Stimulated activated memory B cell treated with anti-CD40 and anti-IgM and Interleukin-4, amounts not matched to agents 10 μg/mL and 1 μg/mL and 100 μg/mL, for 72 hours (primary cell): ENCODE results near the gene PRF1.

Experiments
- ATAC-seq: fragments of 150-1000 bp; cut with Tn5 transposase; 2 replicates; pipeline ENCODE4 v1.10.0; 2021
- H3K27ac Mint-ChIP-seq: one replicate; pipeline ENCODE4 v1.8.0; 2022; ENCODE audit warnings: mild to moderate bottlenecking, mixed read lengths
- H3K27me3 Mint-ChIP-seq: one replicate; pipeline ENCODE4 v1.8.0; 2022; ENCODE audit warnings: mixed read lengths
- H3K36me3 Mint-ChIP-seq: one replicate; pipeline ENCODE4 v1.8.0; 2022; ENCODE audit warnings: mixed read lengths
- H3K4me1 Mint-ChIP-seq: one replicate; pipeline ENCODE4 v1.8.0; 2022; ENCODE audit warnings: mixed read lengths
- H3K4me3 Mint-ChIP-seq: one replicate; pipeline ENCODE4 v1.8.0; 2022; ENCODE audit warnings: mild to moderate bottlenecking, moderate library complexity, mixed read lengths
- H3K9me3 Mint-ChIP-seq: one replicate; pipeline ENCODE4 v1.8.0; 2022; ENCODE audit warnings: mixed read lengths

The PRF1 gene

DNA sequence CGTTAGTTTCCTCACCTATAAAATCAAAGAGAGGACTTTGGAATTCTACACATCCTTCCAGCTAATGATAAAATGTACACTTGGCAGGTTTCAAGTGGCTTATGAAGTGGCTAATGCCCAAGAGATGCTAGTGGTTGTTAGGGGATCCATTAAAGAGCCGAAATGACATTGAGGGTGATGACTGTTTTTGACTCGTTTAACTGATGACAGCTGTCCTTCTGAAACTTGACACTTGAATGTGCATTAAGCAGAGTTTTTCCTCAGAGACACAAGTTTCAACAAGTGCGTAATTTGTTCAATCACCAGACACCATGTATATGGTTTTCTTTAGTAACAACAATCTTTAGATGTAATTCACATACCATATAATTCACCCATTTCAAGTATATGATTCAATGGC, 1.6 kb upstream of the PRF1 start:
- H3K27me3 Mint-ChIP-seq, result no peaks in the 10 kb centered on the region
- no peaks in the 10 kb centered on the region for H3K36me3 Mint-ChIP-seq
- H3K9me3 Mint-ChIP-seq, result peaks cover 3% of the 10 kb centered on the region
- H3K27ac Mint-ChIP-seq, result no peak overlapping the region
- no peak for ATAC-seq
- H3K4me3 Mint-ChIP-seq, result no peak overlapping the region
- peaks cover 7% of the 10 kb centered on the region for H3K4me1 Mint-ChIP-seq

DNA sequence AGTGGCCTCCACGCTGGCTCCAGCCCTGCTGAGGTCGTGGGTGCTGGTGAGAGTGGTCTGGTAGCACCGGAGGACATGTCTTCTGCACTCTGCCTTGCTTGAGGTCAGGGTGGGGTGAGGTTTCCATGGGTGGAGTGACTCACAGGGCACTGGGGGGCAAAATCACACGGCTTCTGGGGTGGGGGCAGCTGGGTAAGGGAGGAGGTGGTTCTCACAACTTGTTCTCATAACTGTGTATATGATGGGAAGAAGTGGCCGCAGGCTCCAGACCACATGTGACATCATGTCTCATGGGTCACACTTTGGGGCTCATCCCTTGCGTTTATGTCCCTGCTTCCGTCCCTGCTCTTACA, 884 bp upstream of the PRF1 start:
- Mint-ChIP-seq H3K4me1 (peaks cover 7% of the 10 kb centered on the region), H3K27me3 (no peaks in the 10 kb centered on the region), H3K9me3 (peaks cover 3% of the 10 kb centered on the region), H3K27ac (no peak overlapping the region), H3K4me3 (no peak overlapping the region), H3K36me3 (no peaks in the 10 kb centered on the region)
- ATAC-seq, result no peak

DNA sequence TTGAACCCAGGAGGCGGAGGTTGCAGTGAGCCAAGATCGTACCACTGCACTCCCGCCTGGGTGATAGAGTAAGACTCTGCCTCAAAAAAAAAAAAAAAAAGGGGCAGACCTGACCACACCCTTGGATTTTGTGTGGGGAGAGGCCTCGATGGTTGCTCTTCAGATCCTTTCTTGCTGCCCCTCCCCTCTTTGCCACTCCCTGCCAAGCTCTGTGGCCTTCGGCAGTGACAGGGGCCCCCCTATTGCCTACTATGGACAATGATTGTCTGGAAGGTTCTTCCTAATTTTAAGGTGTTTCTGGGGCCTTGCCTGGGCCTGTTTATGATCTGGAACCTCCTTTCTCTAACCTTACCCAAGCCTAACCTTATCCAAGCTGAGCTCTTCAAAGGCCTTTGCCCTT, 795 bp downstream of the PRF1 start:
- H3K27me3 Mint-ChIP-seq, result no peaks in the 10 kb centered on the region
- H3K4me1 Mint-ChIP-seq, result peaks cover 7% of the 10 kb centered on the region
- no peak for ATAC-seq
- no peak overlapping the region for H3K27ac Mint-ChIP-seq
- no peaks in the 10 kb centered on the region for H3K9me3 Mint-ChIP-seq
- H3K4me3 Mint-ChIP-seq, result no peak overlapping the region
- H3K36me3 Mint-ChIP-seq, result no peaks in the 10 kb centered on the region

DNA sequence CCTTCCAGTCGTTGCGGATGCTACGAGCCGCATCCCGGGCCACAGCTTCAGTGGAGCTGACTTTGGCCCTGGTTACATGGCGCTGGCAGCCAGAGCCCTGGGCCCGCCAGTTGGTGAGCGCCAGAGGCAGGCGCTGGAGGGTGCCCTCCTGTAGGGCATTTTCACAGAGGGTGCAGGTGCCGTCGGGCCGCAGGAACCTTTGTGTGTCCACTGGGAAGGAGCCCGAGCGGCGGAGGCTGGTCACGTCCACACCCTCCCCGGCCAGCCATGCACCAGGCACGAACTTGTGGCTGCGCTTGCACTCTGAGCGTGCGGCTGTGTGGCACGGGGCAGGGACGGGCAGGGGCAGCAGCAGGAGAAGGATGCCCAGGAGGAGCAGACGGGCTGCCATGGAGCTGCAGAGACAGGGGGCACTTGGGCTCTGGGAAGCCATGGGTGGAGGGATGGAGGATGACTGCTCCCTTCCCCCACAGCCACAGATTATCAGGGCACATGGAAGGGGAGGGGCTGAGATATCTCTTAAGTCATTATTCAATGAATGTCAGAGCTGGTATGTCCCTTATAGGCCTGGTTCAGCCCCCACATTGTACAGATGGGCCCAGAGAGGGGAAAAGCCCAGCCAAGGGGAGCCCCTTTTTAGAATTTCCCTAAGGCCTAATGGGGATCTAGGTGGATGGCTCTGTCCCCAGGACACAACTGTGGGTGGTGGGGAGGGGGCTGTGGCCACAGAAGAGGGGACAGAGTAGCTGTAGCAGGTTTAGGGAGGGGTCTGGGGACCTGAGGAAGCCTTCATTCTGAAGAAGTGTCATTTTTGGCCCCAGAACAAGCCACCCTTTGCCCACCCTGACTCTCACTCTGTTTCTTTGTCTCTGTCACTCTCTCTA, 1.8 kb downstream of the PRF1 start:
- Mint-ChIP-seq H3K36me3 (no peaks in the 10 kb centered on the region), H3K27ac (no peak overlapping the region), H3K9me3 (no peaks in the 10 kb centered on the region), H3K27me3 (peaks cover 2% of the 10 kb centered on the region), H3K4me1 (peaks cover 7% of the 10 kb centered on the region), H3K4me3 (no peak overlapping the region)
- no peak for ATAC-seq

- Mint-ChIP-seq H3K4me1 (peaks cover 10% of the 10 kb centered on the region), H3K4me3 (no peak overlapping the region), H3K9me3 (no peaks in the 10 kb centered on the region), H3K27me3 (peaks cover 11% of the 10 kb centered on the region), H3K36me3 (no peaks in the 10 kb centered on the region), H3K27ac (no peak overlapping the region)
- no peak for ATAC-seq
Measured at GRCh38 chr10:70599791-70600190, 2.8 kb downstream of the PRF1 start.

DNA sequence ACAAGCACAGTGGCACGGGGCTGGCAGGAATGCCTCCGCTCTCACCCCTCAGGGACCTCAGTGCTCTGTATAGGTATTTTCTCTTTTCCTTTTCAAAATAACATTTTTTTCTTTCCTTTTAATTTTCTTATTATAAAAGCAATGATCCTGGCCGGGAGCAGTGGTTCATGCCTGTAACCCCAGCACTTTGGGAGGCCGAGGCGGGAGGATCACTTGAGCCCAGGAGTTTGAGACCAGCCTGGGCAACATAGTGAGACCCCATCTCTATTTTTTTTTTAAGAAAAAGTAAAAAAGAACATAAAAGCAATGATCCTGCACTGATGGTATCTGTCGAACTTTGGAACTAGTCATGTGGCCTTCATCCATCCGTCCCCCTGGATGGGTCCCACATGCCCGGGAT, 3.2 kb downstream of the PRF1 start:
- peaks cover 16% of the 10 kb centered on the region for H3K27me3 Mint-ChIP-seq
- no peak overlapping the region for H3K4me3 Mint-ChIP-seq
- peaks cover 13% of the 10 kb centered on the region for H3K4me1 Mint-ChIP-seq
- no peak overlapping the region for H3K27ac Mint-ChIP-seq
- ATAC-seq, result no peak
- no peaks in the 10 kb centered on the region for H3K36me3 Mint-ChIP-seq
- H3K9me3 Mint-ChIP-seq, result no peaks in the 10 kb centered on the region

- Mint-ChIP-seq H3K36me3 (no peaks in the 10 kb centered on the region), H3K27me3 (peaks cover 21% of the 10 kb centered on the region), H3K9me3 (no peaks in the 10 kb centered on the region), H3K27ac (no peak overlapping the region), H3K4me1 (peaks cover 13% of the 10 kb centered on the region), H3K4me3 (no peak overlapping the region)
- ATAC-seq, result no peak
Measured at GRCh38 chr10:70598857-70599295, 3.7 kb downstream of the PRF1 start.

GRCh38 chr10:70597856-70598815, 4.4 kb downstream of the PRF1 start:
- Mint-ChIP-seq H3K9me3 (no peaks in the 10 kb centered on the region), H3K27ac (no peak overlapping the region), H3K4me1 (peaks cover 13% of the 10 kb centered on the region), H3K36me3 (no peaks in the 10 kb centered on the region), H3K27me3 (peaks cover 28% of the 10 kb centered on the region), H3K4me3 (no peak overlapping the region)
- no peak for ATAC-seq

- no peak for ATAC-seq
- Mint-ChIP-seq H3K27ac (no peak overlapping the region), H3K36me3 (no peaks in the 10 kb centered on the region), H3K9me3 (no peaks in the 10 kb centered on the region), H3K27me3 (peaks cover 38% of the 10 kb centered on the region), H3K4me1 (peaks cover 11% of the 10 kb centered on the region), H3K4me3 (no peak overlapping the region)
Measured at GRCh38 chr10:70596860-70597809, 5.4 kb downstream of the PRF1 start.

DNA sequence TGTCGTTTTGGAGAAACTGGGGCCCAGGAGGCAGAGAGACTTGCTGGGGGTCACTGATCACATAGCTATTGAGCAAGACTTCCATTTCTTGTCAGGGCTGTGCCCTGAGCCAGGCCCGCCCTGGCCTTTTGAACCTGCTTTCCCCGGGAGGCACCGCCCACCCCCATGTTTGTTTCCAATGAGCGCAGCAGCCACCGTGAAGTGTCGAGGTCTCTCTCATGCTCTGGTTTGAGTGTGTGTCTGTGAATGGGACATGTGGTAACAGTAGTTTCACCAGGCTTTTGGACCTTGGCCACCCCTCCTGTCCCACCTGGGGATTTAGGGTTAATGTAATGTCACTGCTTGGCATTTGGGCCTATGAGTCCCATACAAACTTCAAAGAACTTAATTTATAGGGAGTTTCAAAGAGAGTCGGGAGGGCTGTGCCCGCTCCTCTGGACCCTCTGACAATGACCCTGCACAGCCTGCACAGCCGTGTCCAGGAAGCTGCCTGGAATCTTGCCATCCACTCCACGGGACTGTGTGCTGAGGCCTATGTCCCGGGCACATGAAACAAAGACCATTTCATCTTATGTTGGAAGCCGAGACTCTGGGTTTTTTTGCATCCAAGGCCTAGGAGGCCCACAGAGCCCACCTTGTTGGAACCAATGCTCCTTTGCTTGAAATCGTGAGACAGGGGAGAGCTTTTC, 6.3 kb downstream of the PRF1 start:
- H3K9me3 Mint-ChIP-seq, result no peaks in the 10 kb centered on the region
- no peak overlapping the region for H3K27ac Mint-ChIP-seq
- ATAC-seq, result no peak
- H3K36me3 Mint-ChIP-seq, result no peaks in the 10 kb centered on the region
- H3K4me1 Mint-ChIP-seq, result peaks cover 11% of the 10 kb centered on the region
- peaks cover 42% of the 10 kb centered on the region for H3K27me3 Mint-ChIP-seq
- no peak overlapping the region for H3K4me3 Mint-ChIP-seq

GRCh38 chr10:70595566-70596016, 7.0 kb downstream of the PRF1 start:
- peaks cover 42% of the 10 kb centered on the region for H3K27me3 Mint-ChIP-seq
- ATAC-seq, result no peak
- H3K36me3 Mint-ChIP-seq, result no peaks in the 10 kb centered on the region
- no peak overlapping the region for H3K27ac Mint-ChIP-seq
- H3K9me3 Mint-ChIP-seq, result no peaks in the 10 kb centered on the region
- peaks cover 11% of the 10 kb centered on the region for H3K4me1 Mint-ChIP-seq
- no peak overlapping the region for H3K4me3 Mint-ChIP-seq

DNA sequence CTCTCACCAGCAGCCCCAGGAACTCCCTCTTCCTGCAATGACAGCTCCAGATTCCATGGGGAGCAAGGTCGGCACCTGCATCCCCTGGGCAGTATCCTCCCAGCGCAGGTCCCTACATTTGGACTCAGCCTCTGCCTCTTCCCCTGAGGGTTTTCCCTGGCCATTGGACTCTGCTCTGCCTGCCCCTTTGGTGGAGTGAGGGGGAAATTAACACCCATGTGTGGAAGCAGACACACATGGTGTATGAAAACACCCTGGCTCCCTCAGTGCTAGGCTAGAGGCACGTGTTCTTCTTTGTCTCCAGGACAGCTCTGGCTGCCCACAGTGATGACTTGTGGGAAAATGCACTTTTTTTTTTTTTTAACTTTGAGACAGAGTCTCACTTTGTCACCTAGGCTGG, 8.4 kb downstream of the PRF1 start:
- H3K4me3 Mint-ChIP-seq, result no peak overlapping the region
- peaks cover 54% of the 10 kb centered on the region for H3K27me3 Mint-ChIP-seq
- H3K36me3 Mint-ChIP-seq, result no peaks in the 10 kb centered on the region
- no peak overlapping the region for H3K27ac Mint-ChIP-seq
- H3K4me1 Mint-ChIP-seq, result peaks cover 13% of the 10 kb centered on the region
- H3K9me3 Mint-ChIP-seq, result no peaks in the 10 kb centered on the region
- no peak for ATAC-seq

DNA sequence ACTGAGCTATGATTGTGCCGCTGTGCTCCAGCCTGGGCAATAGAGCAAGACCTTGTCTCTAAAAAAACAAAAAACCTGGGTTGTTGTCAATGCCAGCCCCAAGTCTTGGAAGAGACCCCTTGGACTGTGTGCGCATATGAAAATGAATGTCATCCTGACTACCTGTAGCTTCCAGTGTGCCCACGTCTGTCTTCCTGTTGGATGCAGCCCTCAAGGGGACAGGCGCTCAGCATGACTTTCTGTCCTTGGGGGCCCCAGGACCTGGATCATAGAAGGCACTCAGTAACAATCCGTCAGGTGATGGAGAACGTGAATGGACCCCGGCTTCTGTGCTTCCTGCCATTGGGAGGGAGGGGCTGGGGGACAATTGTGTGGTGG, 9.0 kb downstream of the PRF1 start:
- Mint-ChIP-seq H3K4me3 (no peak overlapping the region), H3K27me3 (peaks cover 61% of the 10 kb centered on the region), H3K9me3 (no peaks in the 10 kb centered on the region), H3K4me1 (peaks cover 20% of the 10 kb centered on the region), H3K36me3 (no peaks in the 10 kb centered on the region), H3K27ac (no peak overlapping the region)
- ATAC-seq, result no peak

GRCh38 chr10:70592746-70593512, 9.6 kb downstream of the PRF1 start:
- Mint-ChIP-seq H3K9me3 (no peaks in the 10 kb centered on the region), H3K4me3 (no peak overlapping the region), H3K27me3 (peaks cover 67% of the 10 kb centered on the region), H3K27ac (no peak overlapping the region), H3K4me1 (peaks cover 25% of the 10 kb centered on the region), H3K36me3 (no peaks in the 10 kb centered on the region)
- no peak for ATAC-seq
